PC-9 (cell line): ENCODE data around the gene ATAD2B. TPM values are rescaled to one million over a fixed set of nuclear protein-coding genes. Genes with fewer than 3 reads are reported as not detected.
"Not testable (repeated sequence)": the region's sequence is repeated elsewhere in the genome, so short reads cannot be mapped to it uniquely, and the experiment has no call there.

Source experiments
- BruUV-seq: library from RNA; stranded (reverse); fragments of 400-500 nt; replicated peaks from 2 replicates; lab custom pipeline; 2021; lab: Mats Ljungman, UMichigan
- CTCF ChIA-PET: fragments of 300-600 bp; sonication (Branson Sonifier 250); formaldehyde crosslinking; loops from one replicate; lab custom pipeline; 2022; ENCODE audit warnings: antibody characterized with exemption; lab: Charles Lee
- POLR2A ChIA-PET: fragments of 300-600 bp; sonication (Branson Sonifier 250); formaldehyde crosslinking; loops from one replicate; lab custom pipeline; 2022; ENCODE audit warnings: antibody characterized with exemption; ENCODE audit not compliant: unreplicated experiment; lab: Charles Lee
- DNase-seq, 2 experiments: peaks; one replicate each; pipeline versions ENCODE4 v3.0.0 to v3.0.0-alpha.2; 2015 to 2022; ENCODE audit warnings: mixed read lengths in 1 of 2
- H2AFZ ChIP-seq: fragments of 200-600 bp; sonication (generic); 2 replicates; pipeline ENCODE4 v1.8.1; 2017; ENCODE audit warnings: antibody characterized with exemption
- H3F3A ChIP-seq: fragments of 200-600 bp; sonication (generic); 2 replicates; pipeline ENCODE4 v1.8.1; 2017; ENCODE audit warnings: antibody characterized with exemption, mild to moderate bottlenecking, low read depth; ENCODE audit not compliant: insufficient read depth
- H3K27ac ChIP-seq: fragments of 200-600 bp; sonication (generic); 2 replicates; pipeline ENCODE4 v1.6.1; 2016; ENCODE audit warnings: mixed run types
- H3K27me3 ChIP-seq: fragments of 200-600 bp; sonication (generic); 2 replicates; pipeline ENCODE4 v1.6.1; 2016; ENCODE audit warnings: low read depth, mixed run types; ENCODE audit not compliant: insufficient read depth
- H3K36me3 ChIP-seq: fragments of 200-600 bp; sonication (generic); 2 replicates; pipeline ENCODE4 v1.6.1; 2016; ENCODE audit warnings: low read depth, mixed run types
- H3K4me1 ChIP-seq: fragments of 200-600 bp; sonication (generic); replicated peaks from 2 replicates; pipeline ENCODE4 v1.6.1; 2016; ENCODE audit warnings: mixed run types; ENCODE audit not compliant: insufficient read depth
- H3K4me2 ChIP-seq: fragments of 200-600 bp; sonication (generic); 2 replicates; pipeline ENCODE4 v1.6.1; 2017; ENCODE audit warnings: mixed run types
- H3K4me3 ChIP-seq: fragments of 200-600 bp; sonication (generic); 2 replicates; pipeline ENCODE4 v1.6.1; 2016; ENCODE audit warnings: mixed run types
- H3K79me2 ChIP-seq: fragments of 200-600 bp; sonication (generic); 2 replicates; pipeline ENCODE4 v1.6.1; 2017; ENCODE audit warnings: low read depth, mixed run types
- H3K9me2 ChIP-seq: fragments of 200-600 bp; sonication (generic); 2 replicates; pipeline ENCODE4 v1.8.1; 2017; ENCODE audit warnings: mild to moderate bottlenecking; ENCODE audit not compliant: insufficient read depth
- H3K9me3 ChIP-seq: fragments of 200-600 bp; sonication (generic); 2 replicates; pipeline ENCODE4 v1.8.1; 2016; ENCODE audit warnings: low read depth; ENCODE audit not compliant: insufficient read depth
- H4K20me1 ChIP-seq: fragments of 200-600 bp; sonication (generic); 2 replicates; pipeline ENCODE4 v1.8.1; 2017; ENCODE audit not compliant: insufficient read depth
- CTCF ChIP-seq: fragments of 200-600 bp; sonication (generic); conservative IDR thresholded peaks from 2 replicates; pipeline ENCODE4 v1.6.1; 2017; ENCODE audit warnings: mixed run types, antibody characterized with exemption, mild to moderate bottlenecking, moderate library complexity
- EZH2 ChIP-seq: fragments of 200-600 bp; sonication (generic); IDR thresholded peaks from 2 replicates; pipeline ENCODE4 v1.8.0; 2017; ENCODE audit warnings: antibody characterized with exemption, low read depth
- intact Hi-C: fragments of 100-400 bp; cut with micrococcal nuclease; formaldehyde crosslinking; loops from one replicate; pipeline ENCODE4 v1.10.0; 2022; ENCODE audit not compliant: unreplicated experiment
- total RNA-seq: library from RNA; stranded (reverse); gene quantifications from 2 replicates; pipeline ENCODE4 v1.2.3, GENCODE V29; 2021

Gene ATAD2B
- total RNA-seq, 1 experiment from 2014 or later: 12.6 TPM

- no peak overlapping the region for H3K4me3 ChIP-seq
- peaks cover 3% of the 10 kb centered on the region; the same call in 1 of the 2 replicates for H3K9me3 ChIP-seq
- no peak for DNase-seq
- no peaks in the 10 kb centered on the region for H3K79me2 ChIP-seq
- H3K4me1 ChIP-seq: peaks cover 29% of the 10 kb centered on the region
- H3F3A ChIP-seq: peaks cover 25% of the 10 kb centered on the region
- BruUV-seq: no TSS peak
- intact Hi-C loops: no loop called here
- ChIA-PET POLR2A (no interaction called here), CTCF (no interaction called here)
- H3K4me2 ChIP-seq: no peak overlapping the region
- H4K20me1 ChIP-seq: no peaks in the 10 kb centered on the region
- no peaks in the 10 kb centered on the region for H3K27me3 ChIP-seq
- H3K9me2 ChIP-seq: no peaks in the 10 kb centered on the region; the same call in 1 of the 2 replicates
- H3K27ac ChIP-seq: no peak overlapping the region
- TF ChIP-seq EZH2 (no peak), CTCF (no peak)
- H2AFZ ChIP-seq: no peak overlapping the region
- peaks cover 7% of the 10 kb centered on the region; the same call in 1 of the 2 replicates for H3K36me3 ChIP-seq
Observed at GRCh38 chr2:23784971-23785370, 142.0 kb downstream of the ATAD2B start.

- Histone ChIP-seq H3K27ac (no peak overlapping the region), H4K20me1 (no peaks in the 10 kb centered on the region), H3K4me1 (peaks cover 6% of the 10 kb centered on the region; the same call in 1 of the 2 replicates), H3K9me3 (no peaks in the 10 kb centered on the region), H3K4me3 (no peak overlapping the region), H3K9me2 (no peaks in the 10 kb centered on the region; the same call in 1 of the 2 replicates), H2AFZ (no peak overlapping the region), H3K79me2 (no peaks in the 10 kb centered on the region), H3K36me3 (peaks cover 14% of the 10 kb centered on the region; the same call in 1 of the 2 replicates), H3K27me3 (no peaks in the 10 kb centered on the region), H3F3A (peaks cover 6% of the 10 kb centered on the region), H3K4me2 (no peak overlapping the region)
- no TSS peak for BruUV-seq
- DNase-seq: no peak
- intact Hi-C loops: no loop called here
- POLR2A ChIA-PET: no interaction called here
- CTCF ChIA-PET: no interaction called here
- TF ChIP-seq EZH2 (no peak), CTCF (no peak)
Observed at GRCh38 chr2:23782646-23783045, 144.3 kb downstream of the ATAD2B start.

DNA sequence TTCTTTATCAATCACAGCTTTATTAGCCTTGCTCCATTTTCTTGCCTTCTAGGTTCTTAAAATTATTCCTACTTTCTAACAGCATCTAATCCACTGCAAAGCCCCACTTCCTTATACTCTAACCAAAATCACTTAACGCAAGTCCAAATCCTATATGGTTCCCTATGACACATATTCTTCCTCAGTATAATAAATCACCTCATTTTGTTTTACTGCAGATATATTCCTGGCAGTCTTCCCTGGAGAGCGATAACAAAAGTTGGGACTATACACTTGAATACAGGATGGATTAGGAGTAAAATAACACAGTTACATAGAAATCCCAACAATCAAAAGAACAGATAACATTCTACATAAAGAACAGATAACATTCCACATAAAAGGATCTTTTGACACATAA, 144.8 kb downstream of the ATAD2B start:
- H3K27ac ChIP-seq: no peak overlapping the region
- ChIA-PET POLR2A (no interaction called here), CTCF (no interaction called here)
- H3K9me3 ChIP-seq: no peaks in the 10 kb centered on the region
- peaks cover under 1% of the 10 kb centered on the region; the same call in 1 of the 2 replicates for H3K4me1 ChIP-seq
- BruUV-seq: no TSS peak
- H4K20me1 ChIP-seq: no peaks in the 10 kb centered on the region
- intact Hi-C loops: no loop called here
- H3K4me3 ChIP-seq: no peak overlapping the region
- no peak overlapping the region for H3K4me2 ChIP-seq
- peaks cover 14% of the 10 kb centered on the region; the same call in 1 of the 2 replicates for H3K36me3 ChIP-seq
- no peaks in the 10 kb centered on the region for H3K27me3 ChIP-seq
- H3F3A ChIP-seq: peaks cover 6% of the 10 kb centered on the region; the same call in 1 of the 2 replicates
- DNase-seq: no peak
- H3K9me2 ChIP-seq: no peaks in the 10 kb centered on the region; the same call in 1 of the 2 replicates
- H2AFZ ChIP-seq: no peak overlapping the region
- TF ChIP-seq CTCF: no peak
- TF ChIP-seq EZH2: no peak
- no peaks in the 10 kb centered on the region for H3K79me2 ChIP-seq

GRCh38 chr2:23780465-23780864, 146.5 kb downstream of the ATAD2B start:
- H3K79me2 ChIP-seq, H3K27ac ChIP-seq, DNase-seq, BruUV-seq, H2AFZ ChIP-seq, H3K27me3 ChIP-seq, H3F3A ChIP-seq, intact Hi-C loops, H3K4me3 ChIP-seq, CTCF ChIA-PET, H3K4me1 ChIP-seq, H3K9me3 ChIP-seq, H3K36me3 ChIP-seq, H3K9me2 ChIP-seq, H4K20me1 ChIP-seq, H3K4me2 ChIP-seq: not testable (repeated sequence)
- POLR2A ChIA-PET: interaction anchor here (0.7 kb wide), 1 partner anchor 200 kb away, joined by 8 read pairs; no protein-coding TSS in a partner anchor
